ENCODE data around the gene ABCF2. TPM values are rescaled to one million over a fixed set of nuclear protein-coding genes. Genes with fewer than 3 reads are reported as not detected.
A peak's percentile ranks its signal among the peaks of the same experiment; 100 is the strongest.

ABCF2 gene
- total and polyA plus RNA-seq, 2 of the 4 experiments (the other 2 are of a cell fraction) = 46.2 to 103 TPM

DNA sequence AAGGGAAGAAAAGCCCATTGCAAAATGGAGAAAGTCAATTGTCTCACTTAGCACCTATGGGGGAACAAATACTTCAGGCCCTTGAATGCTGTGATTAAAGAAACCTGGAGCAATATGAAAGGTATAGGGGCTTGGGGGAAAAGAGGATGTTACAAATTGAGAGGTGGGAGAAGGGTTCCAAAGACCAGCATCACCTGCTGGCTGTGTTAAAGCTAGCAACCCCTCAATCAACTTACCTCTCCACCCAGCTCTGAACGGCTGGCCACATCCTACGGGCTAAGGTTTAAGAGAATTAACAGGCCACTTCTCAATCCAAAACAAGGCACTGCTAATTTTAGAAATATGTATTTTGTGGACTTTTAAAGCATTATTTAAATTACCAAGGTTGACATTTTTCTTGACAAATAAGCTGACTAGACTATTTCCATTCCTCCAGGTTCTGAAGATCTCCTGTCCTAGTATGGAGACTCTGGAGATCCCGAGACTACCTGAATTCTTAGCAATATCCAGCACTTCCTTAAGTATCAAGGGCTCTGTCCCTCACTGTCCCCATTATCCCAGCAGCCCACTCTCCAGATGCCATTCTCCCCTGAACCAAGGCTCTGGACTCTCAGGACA lies 15.7 kb downstream of the ABCF2 start:
- Histone ChIP-seq H4K8ac (ENCODE audit: low read depth in 2 of 2, low read length in 2 of 2) (no peak overlapping the region), H2AFZ (replicated peaks; ENCODE audit: low read length, poor library complexity) (no peak overlapping the region), H4K20me1 (ENCODE audit: insufficient read depth, low read length) (no peaks in the 10 kb centered on the region), H2BK15ac (ENCODE audit: low read depth, low read length) (no peak overlapping the region), H4K91ac (ENCODE audit: insufficient read depth, low read depth, low read length) (no peak overlapping the region), H3K9me1 (ENCODE audit: insufficient read depth, low read length) (no peaks in the 10 kb centered on the region; the same call in 1 of the 2 replicates), H3K23ac (ENCODE audit: low read depth, low read length) (no peak overlapping the region), H3K9ac (ENCODE audit: low read depth, low read length) (no peak overlapping the region), H2BK5ac (ENCODE audit: low read depth, low read length, poor library complexity, severe bottlenecking) (no peak overlapping the region), H3K56ac (ENCODE audit: extremely low read depth, insufficient read depth, low read length) (no peak overlapping the region), H3K18ac (ENCODE audit: low read depth, low read length) (no peak overlapping the region), H3K36me3 (ENCODE audit: control insufficient read depth, insufficient read depth, low read length) (peaks cover 34% of the 10 kb centered on the region), H3K4ac (ENCODE audit: low read depth, low read length) (no peak overlapping the region), H3K27me3 (ENCODE audit: control insufficient read depth, insufficient read depth, low read length) (peaks cover 19% of the 10 kb centered on the region), H3K4me1 (ENCODE audit: control insufficient read depth, insufficient read depth, low read length) (no peaks in the 10 kb centered on the region), H2AK5ac (ENCODE audit: low read depth, low read length) (no peak overlapping the region), H2AK9ac (replicated peaks; ENCODE audit: low read depth, low read length, poor library complexity) (no peak overlapping the region), H3K14ac (replicated peaks; ENCODE audit: low read depth, low read length) (no peak overlapping the region), H3K27ac (ENCODE audit: insufficient read depth, low read length) (no peak overlapping the region), H3K79me1 (ENCODE audit: low read depth in 1 of 2, low read length in 2 of 2) (no peaks in the 10 kb centered on the region), H2BK120ac (ENCODE audit: low read depth, low read length) (no peak overlapping the region), H3K4me2 (ENCODE audit: low read depth, low read length) (no peak overlapping the region), H2BK20ac (ENCODE audit: low read depth, low read length) (no peak overlapping the region), H3K9me3 (ENCODE audit: control insufficient read depth, insufficient read depth, low read length) (no peaks in the 10 kb centered on the region), H3K4me3 (ENCODE audit: insufficient read depth, low read depth, low read length) (no peak overlapping the region), H4K5ac (ENCODE audit: low read depth, low read length) (no peak overlapping the region)
- ATAC-seq (ENCODE audit: low read depth) = no peak
- WGBS, 2 experiments (ENCODE audit: extremely low coverage in 2 of 2, insufficient read length in 1 of 2) = 100% methylated on average over 1 of the region's 3 CpGs; no CpG with 5 or more reads in 1 of the 2 experiments
- dilution Hi-C loops (cut with HindIII; ENCODE audit: low sequenced_read_pairs, unreplicated experiment) (no loop called here), intact Hi-C loops (cut with micrococcal nuclease) (no loop called here), in situ Hi-C loops (cut with MboI; ENCODE audit: low sequenced_read_pairs) (no loop called here)
- POLR2A ChIA-PET (ENCODE audit: unreplicated experiment) = interaction anchor here (0.6 kb wide), 1 partner anchor 10 kb away, joined by 11 read pairs; no protein-coding TSS in a partner anchor
- CTCF ChIA-PET = no interaction called here
- BruUV-seq (replicated peaks) = no TSS peak
- TF ChIP-seq NFE2L2 (IDR thresholded peaks at IDR 0.05; ENCODE audit: low read depth, low read length) (no peak), POLR2A (IDR thresholded peaks at IDR 0.05; ENCODE audit: low read depth, low read length) (no peak), MAFK (IDR thresholded peaks at IDR 0.05; ENCODE audit: low read depth, low read length) (peak; percentile 94), CHD1 (IDR thresholded peaks at IDR 0.05; ENCODE audit: low read depth, low read length) (no peak)
- DNase-seq = no peak

Measured in IMR-90 (cell line).